Adrenal gland (tissue), 5 donors: Measurements from ENCODE around the gene SRSF12.

Source experiments
- POLR2A ChIP-seq, 2 donors: fragments of 450-650 bp; IDR thresholded peaks; one replicate each; pipeline ENCODE4 v1.6.1; 2017; ENCODE audit warnings: antibody characterized with exemption in 2 of 2, mild to moderate bottlenecking in 2 of 2, moderate library complexity in 1 of 2
- TF ChIP-seq, protein P1 (sequence below), 6 experiments: fragments of 450-650 bp in 4 of 6; fragments of 200-600 bp in 2 of 6; sonication (generic) in 1 of 6; IDR thresholded peaks; 1 replicate in 5 of 6; 2 replicates in 1 of 6; pipeline versions ENCODE4 v1.5.1 to v1.8.0; 2016 to 2021; ENCODE audit warnings: antibody characterized with exemption in 6 of 6, mild to moderate bottlenecking in 2 of 6, moderate library complexity in 1 of 6
- donor health status: DM: no; HTN: no; CAD: no.

DNA sequence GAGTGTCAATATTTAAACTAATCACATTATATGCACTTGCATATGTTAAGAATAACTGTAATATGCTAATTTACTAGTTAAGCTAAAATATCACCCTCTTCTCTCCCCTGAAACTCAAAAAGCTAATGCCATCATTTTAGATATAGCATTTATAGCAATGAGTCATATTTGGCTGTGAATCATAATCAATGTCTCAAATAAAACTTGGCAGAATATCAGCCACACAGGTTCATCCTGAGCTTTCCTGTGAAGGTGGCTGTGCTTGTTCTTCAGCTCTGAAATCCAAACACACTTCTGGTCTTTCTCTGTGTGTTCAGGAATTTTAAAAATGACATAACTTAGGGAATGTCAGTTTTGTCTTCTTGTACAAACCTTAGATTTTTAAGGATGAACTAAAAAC, 50.1 kb downstream of the SRSF12 start:
- TF ChIP-seq, protein P1, sequence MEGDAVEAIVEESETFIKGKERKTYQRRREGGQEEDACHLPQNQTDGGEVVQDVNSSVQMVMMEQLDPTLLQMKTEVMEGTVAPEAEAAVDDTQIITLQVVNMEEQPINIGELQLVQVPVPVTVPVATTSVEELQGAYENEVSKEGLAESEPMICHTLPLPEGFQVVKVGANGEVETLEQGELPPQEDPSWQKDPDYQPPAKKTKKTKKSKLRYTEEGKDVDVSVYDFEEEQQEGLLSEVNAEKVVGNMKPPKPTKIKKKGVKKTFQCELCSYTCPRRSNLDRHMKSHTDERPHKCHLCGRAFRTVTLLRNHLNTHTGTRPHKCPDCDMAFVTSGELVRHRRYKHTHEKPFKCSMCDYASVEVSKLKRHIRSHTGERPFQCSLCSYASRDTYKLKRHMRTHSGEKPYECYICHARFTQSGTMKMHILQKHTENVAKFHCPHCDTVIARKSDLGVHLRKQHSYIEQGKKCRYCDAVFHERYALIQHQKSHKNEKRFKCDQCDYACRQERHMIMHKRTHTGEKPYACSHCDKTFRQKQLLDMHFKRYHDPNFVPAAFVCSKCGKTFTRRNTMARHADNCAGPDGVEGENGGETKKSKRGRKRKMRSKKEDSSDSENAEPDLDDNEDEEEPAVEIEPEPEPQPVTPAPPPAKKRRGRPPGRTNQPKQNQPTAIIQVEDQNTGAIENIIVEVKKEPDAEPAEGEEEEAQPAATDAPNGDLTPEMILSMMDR (IDR thresholded peaks at IDR 0.05) = no peak
- TF ChIP-seq POLR2A (IDR thresholded peaks at IDR 0.05) = no peak
